K562 (cell line): ENCODE results near the gene GJC2. TPM values are rescaled to one million over a fixed set of nuclear protein-coding genes. Genes with fewer than 3 reads are reported as not detected.

Source experiments
- ETS1 ChIP-seq: conservative IDR thresholded peaks from 2 replicates; pipeline ENCODE4 v1.6.1; 2011; ENCODE audit warnings: low read depth, mild to moderate bottlenecking, low read length; ENCODE audit not compliant: control insufficient read depth
- GABPB1 ChIP-seq: sonication (generic); formaldehyde crosslinking; IDR thresholded peaks from 2 replicates; pipeline ENCODE4 v1.8.0; 2022; ENCODE audit warnings: mild to moderate bottlenecking, missing genetic modification reagents
- MGA ChIP-seq: fragments of 450-650 bp; IDR thresholded peaks from 2 replicates; pipeline ENCODE4 v1.6.1; 2016; ENCODE audit warnings: mild to moderate bottlenecking, moderate library complexity
- RBM25 ChIP-seq: fragments of 200-400 bp; formaldehyde crosslinking; IDR thresholded peaks from 2 replicates; pipeline ENCODE4 v1.6.1; 2018; ENCODE audit warnings: low read length, low read depth, moderate library complexity; ENCODE audit not compliant: severe bottlenecking
- SLC30A9 ChIP-seq: fragments of 250-450 bp; sonication (Bioruptor Pico); IDR thresholded peaks from 2 replicates; pipeline ENCODE4 v1.8.0; 2022; ENCODE audit warnings: mild to moderate bottlenecking, moderate library complexity
- TCFL5 ChIP-seq: fragments of 250-450 bp; sonication (Bioruptor Pico); conservative IDR thresholded peaks from 2 replicates; pipeline ENCODE4 v1.6.1; 2021; ENCODE audit warnings: mild to moderate bottlenecking, moderate library complexity, matching md5 sums
- ZMIZ1 ChIP-seq, 2 experiments: fragments of 150-350 bp in 1 of 2; IDR thresholded peaks; 2 replicates each; pipeline ENCODE4 v1.6.1; 2012 to 2016; ENCODE audit warnings: low read depth in 2 of 2, low read length in 2 of 2, mild to moderate bottlenecking in 1 of 2, moderate library complexity in 1 of 2
- polyA plus RNA-seq, 8 experiments: library from polyadenylated mRNA; depleted of rRNA in 4 of 8; stranded (reverse) in 5 of 8; unstranded in 3 of 8; fragments of >200 nt; fragmentation: Nextera tagmentation in 2 of 8; fragmentation: Illumina TruSeq in 1 of 8; extraction: Ambion mirVana in 2 of 8; extraction: Trizol in 1 of 8; gene quantifications; 2 replicates each; pipeline versions ENCODE4 v1.2.1 to v1.2.3, GENCODE V29; 2011 to 2014; ENCODE audit warnings: inconsistent platforms in 1 of 8, missing spikeins in 1 of 8
- total RNA-seq, 7 experiments: library from RNA; depleted of rRNA in 6 of 7; stranded (reverse); fragments of >200 nt in 6 of 7; fragmentation: Illumina TruSeq in 2 of 7; extraction: Trizol in 2 of 7; gene quantifications; 2 replicates each; pipeline versions ENCODE4 v1.2.1 to v1.2.3, GENCODE V29; 2011 to 2021; ENCODE audit warnings: low replicate concordance in 1 of 7

Gene GJC2
- total and polyA plus RNA-seq, 9 of the 15 experiments (the other 6 are each of a cell fraction or from before 2014, with no cell fraction given) = 0.03 to 0.62 (median 0.11) TPM; not detected in 2

GRCh38 chr1:228165372-228166169 is 15.8 kb downstream of the GJC2 start, which contains the start of gene IBA57 (continued):
- TF ChIP-seq MGA (0 out of 2 replicates have a peak, but pooled peaks have one; percentile 52), ZMIZ1 (IDR thresholded peaks at IDR 0.05; ENCODE audit: low read depth in 2 of 2, low read length in 2 of 2) (peak in 1 of 2 experiments; percentile 53; a peak in 1 of 4 replicates), TCFL5 (peak; percentile 77; the same call in 1 of the 2 replicates), GABPB1 (peak; percentile 57), ETS1 (peak; percentile 78), RBM25 (no peak), SLC30A9 (CRISPR knock-in tag) (0 out of 2 replicates have a peak, but pooled peaks have one; percentile 65)
